ENCODE measurements around the gene SDR39U1. TPM values are rescaled to one million over a fixed set of nuclear protein-coding genes. Genes with fewer than 3 reads are reported as not detected.

Gene SDR39U1
- total RNA-seq, 2 experiments from 2014 or later: 71.7 to 74.7 TPM

GRCh38 chr14:24431569-24432258 is 10.9 kb downstream of the SDR39U1 start:
- Mint-ChIP-seq H3K36me3 (ENCODE audit: low read depth) (peaks cover 56% of the 10 kb centered on the region), H3K27ac (peak overlapping the region; percentile 97), H3K9me3 (no peaks in the 10 kb centered on the region), H3K4me3 (peak overlapping the region; percentile 92), H3K27me3 (no peaks in the 10 kb centered on the region), H3K4me1 (ENCODE audit: low read depth) (peaks cover 64% of the 10 kb centered on the region)
- H3K9me3 ChIP-seq (ENCODE audit: control insufficient read depth in 1 of 2, insufficient read depth in 1 of 2, low read length in 2 of 2): no peaks in the 10 kb centered on the region
- ATAC-seq (ENCODE audit: poor library complexity): peak; percentile 53
- H3K4me3 ChIP-seq (ENCODE audit: low read length): peak overlapping the region; percentile 80
- CTCF ChIA-PET: interaction anchor here (0.6 to 3.3 kb wide), 22 partner anchors 9 to 1129 kb away, joined by 3 to 89 read pairs (median 6); partner anchors contain the start of genes ADCY4, CIDEB, DHRS1 and LTB4R
- intact Hi-C loops (cut with DNase I, micrococcal nuclease): loop anchor here (1.0 to 10.0 kb wide), 5 partner anchors 11 to 317 kb away; partner anchors contain the start of genes DCAF11 (in 1 of the 2), MDP1 (in 1 of the 2), NRL (in 1 of the 2) and SDR39U1 (in 1 of the 2)
- POLR2A ChIA-PET: interaction anchor here (0.9 to 10.8 kb wide), 20 partner anchors 10 to 380 kb away, joined by 3 to 270 read pairs (median 12); partner anchors contain the start of genes ADCY4, CARMIL3, CHMP4A and CIDEB
- H3K27ac ChIP-seq (ENCODE audit: low read depth in 1 of 2, low read length in 2 of 2): peak overlapping the region; percentile 92 to 94
- no peaks in the 10 kb centered on the region for H3K27me3 ChIP-seq (ENCODE audit: control insufficient read depth in 1 of 2, insufficient read depth in 2 of 2, low read length in 2 of 2)
- TF ChIP-seq CTCF (IDR thresholded peaks at IDR 0.05): peak; percentile 89
- H3K4me1 ChIP-seq (ENCODE audit: insufficient read depth, low read length): peaks cover 63% of the 10 kb centered on the region
- peaks cover 51% of the 10 kb centered on the region for H3K36me3 ChIP-seq (ENCODE audit: insufficient read depth, low read length)
- DNase-seq: peak; percentile 78 to 96 (median 86)

GRCh38 chr14:24430682-24431568 is 11.7 kb downstream of the SDR39U1 start:
- CTCF ChIA-PET: interaction anchor here (0.6 to 3.3 kb wide), 25 partner anchors 8 to 1129 kb away, joined by 3 to 89 read pairs (median 6); partner anchors contain the start of genes ADCY4, CIDEB, DHRS1 and LTB4R
- Histone ChIP-seq H3K27ac (ENCODE audit: low read depth in 1 of 2, low read length in 2 of 2) (peak overlapping the region; percentile 92 to 94), H3K27me3 (ENCODE audit: control insufficient read depth in 1 of 2, insufficient read depth in 2 of 2, low read length in 2 of 2) (no peaks in the 10 kb centered on the region), H3K4me1 (ENCODE audit: insufficient read depth, low read length) (peaks cover 61% of the 10 kb centered on the region), H3K4me3 (ENCODE audit: low read length) (peak overlapping the region; percentile 80), H3K9me3 (ENCODE audit: control insufficient read depth in 1 of 2, insufficient read depth in 1 of 2, low read length in 2 of 2) (no peaks in the 10 kb centered on the region), H3K36me3 (ENCODE audit: insufficient read depth, low read length) (peaks cover 43% of the 10 kb centered on the region)
- H3K27me3 Mint-ChIP-seq: no peaks in the 10 kb centered on the region
- DNase-seq (peak in 12 of 14 experiments; percentile 36 to 88 (median 51)), ATAC-seq (ENCODE audit: poor library complexity) (peak; percentile 50)
- TF ChIP-seq CTCF (IDR thresholded peaks at IDR 0.05): no peak
- POLR2A ChIA-PET: interaction anchor here (0.7 to 10.8 kb wide), 34 partner anchors 11 to 1336 kb away, joined by 3 to 270 read pairs (median 5); partner anchors contain the start of genes ACIN1, ADCY4, C14orf119 and CARMIL3
- H3K4me1 Mint-ChIP-seq (ENCODE audit: low read depth): peaks cover 63% of the 10 kb centered on the region
- H3K9me3 Mint-ChIP-seq: no peaks in the 10 kb centered on the region
- H3K36me3 Mint-ChIP-seq (ENCODE audit: low read depth): peaks cover 49% of the 10 kb centered on the region
- intact Hi-C loops (cut with DNase I, micrococcal nuclease): loop anchor here (1.0 to 10.0 kb wide), 6 partner anchors 11 to 316 kb away; partner anchors contain the start of genes CHMP4A (in 1 of the 2), DCAF11 (in 1 of the 2), MDP1 (in 1 of the 2) and NRL (in 1 of the 2)
- peak overlapping the region; percentile 97 for H3K27ac Mint-ChIP-seq
- peak overlapping the region; percentile 92 for H3K4me3 Mint-ChIP-seq
